Stimulated activated CD8-positive, alpha-beta memory T cell treated with anti-CD3 and anti-CD28 coated beads, Interleukin-12 subunit alpha, Interleukin-12 subunit beta, amount 100 ng/mL, for 4 hours (primary cell): Measurements from ENCODE around the gene ARSI.

Source experiments
- DNase-seq: peaks from one replicate; pipeline ENCODE4 v3.0.0-alpha.2; 2020; ENCODE audit warnings: low read depth

ARSI gene

DNA sequence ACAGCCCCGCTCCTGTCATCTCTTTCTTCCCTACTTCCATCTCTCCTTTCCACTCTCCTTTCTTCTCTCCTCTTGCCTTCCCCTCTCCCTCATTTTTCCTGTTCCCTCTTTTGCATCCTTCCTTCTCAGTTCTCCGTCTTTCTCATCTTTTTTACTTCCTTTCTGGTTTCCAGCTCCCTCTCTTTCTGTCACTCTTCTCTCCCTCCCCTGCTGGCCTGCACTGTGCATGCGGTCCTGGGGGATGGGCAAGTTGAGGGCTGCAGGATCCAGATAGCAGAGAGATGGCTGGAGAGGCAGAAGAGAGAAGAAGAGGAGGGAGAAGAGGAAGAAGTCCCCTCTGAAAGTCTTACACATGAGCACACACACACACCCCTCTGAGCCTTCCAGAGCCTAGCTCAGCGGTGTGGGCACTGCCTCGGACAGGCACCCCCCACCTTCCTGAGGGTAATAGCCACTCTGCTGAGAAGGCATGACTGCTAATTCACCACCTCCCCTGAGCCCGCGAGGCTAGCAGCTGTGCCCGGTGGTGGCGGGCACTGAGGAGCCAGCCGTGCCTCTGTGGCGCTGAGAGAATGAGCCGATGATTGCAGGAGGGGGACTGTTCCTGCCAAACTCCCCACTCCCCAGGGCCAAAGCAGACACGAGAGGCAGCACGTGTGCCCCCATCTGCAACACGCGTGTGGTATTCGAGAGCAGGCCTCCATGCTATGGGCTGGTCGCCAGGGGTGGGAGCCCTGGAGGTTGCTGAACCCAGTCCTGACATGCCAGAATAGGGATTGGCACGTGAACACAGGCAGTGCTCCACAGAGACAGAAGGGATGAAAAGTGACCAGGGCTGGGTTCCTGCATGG lies 9.4 kb downstream of the ARSI start:
- no peak for DNase-seq

DNA sequence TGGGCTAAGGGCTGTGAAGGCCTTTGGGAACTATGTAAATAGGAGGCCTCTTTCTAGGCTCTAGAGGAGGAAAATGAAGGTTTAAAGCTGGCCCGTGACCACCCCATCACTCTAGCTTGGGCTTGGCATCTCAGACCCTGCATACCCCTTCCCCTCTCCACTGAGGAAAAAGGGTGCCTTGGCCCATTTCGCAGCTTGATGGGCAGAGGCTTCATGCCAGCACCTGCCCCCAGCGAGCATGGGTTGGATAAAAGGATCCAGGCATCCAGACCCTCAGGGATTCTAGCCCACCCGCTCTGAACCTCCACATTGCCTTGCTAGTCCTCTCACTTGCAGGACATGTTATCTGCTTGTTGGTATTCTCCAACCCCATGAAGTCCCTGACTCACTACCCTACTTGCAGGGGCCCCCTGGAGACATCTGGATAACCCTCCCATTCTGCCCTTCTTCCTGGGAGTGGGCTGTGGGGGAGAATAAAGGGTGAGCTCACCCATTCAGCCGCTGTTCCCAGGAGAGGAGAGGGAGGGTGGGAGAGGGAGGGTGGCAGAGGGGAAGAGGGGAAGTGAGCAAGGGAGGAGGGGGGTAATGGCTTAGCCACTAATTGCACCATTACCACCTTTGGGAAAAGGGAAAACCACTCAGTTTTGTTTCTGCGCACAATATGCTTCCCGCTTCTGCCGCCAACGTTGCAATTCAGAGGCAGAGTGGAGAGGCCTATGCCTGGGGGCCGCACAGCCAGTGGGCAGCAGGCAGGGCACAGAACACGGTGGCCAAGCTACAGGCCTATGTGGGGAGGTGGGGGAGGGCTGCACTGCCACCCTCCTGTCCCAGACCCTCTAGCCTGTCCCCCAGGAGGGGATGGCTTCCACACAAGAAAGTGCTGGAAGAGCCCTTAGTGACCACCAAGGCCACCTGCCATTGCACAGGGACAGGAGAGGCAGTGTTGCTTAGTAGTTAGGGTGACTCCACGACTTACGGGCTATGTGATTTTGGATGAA lies 11.0 kb downstream of the ARSI start:
- no peak for DNase-seq

- DNase-seq = no peak
Observed at GRCh38 chr5:150289551-150290390, 12.9 kb downstream of the ARSI start, which contains the start of gene CAMK2A. CAMK2A (minus strand) TSS chr5:150289773; CDS start chr5:150289625, 148 bp downstream.

- DNase-seq = no peak
Observed at GRCh38 chr5:150288791-150289190, 13.9 kb downstream of the ARSI start.

DNA sequence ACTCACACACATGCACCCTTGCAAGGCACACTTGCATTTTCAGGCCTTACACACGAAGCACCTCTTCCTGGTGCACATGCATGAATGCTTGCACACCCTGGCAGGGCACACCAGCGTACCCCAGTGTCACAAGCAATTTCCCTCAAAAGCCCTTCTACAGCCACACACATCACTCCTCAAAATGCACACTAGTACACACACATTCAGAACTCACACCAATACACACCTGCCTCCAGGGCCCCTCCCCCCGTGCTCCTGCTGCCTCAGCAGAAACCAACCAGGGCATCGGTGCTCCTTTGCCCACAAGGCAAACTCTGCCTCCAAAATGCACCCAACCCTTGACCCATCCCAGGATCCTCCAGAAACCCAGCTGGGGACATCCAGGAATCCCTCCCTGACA lies 14.3 kb downstream of the ARSI start:
- DNase-seq = no peak

- no peak for DNase-seq
Observed at GRCh38 chr5:150286820-150287219, 15.9 kb downstream of the ARSI start.

DNA sequence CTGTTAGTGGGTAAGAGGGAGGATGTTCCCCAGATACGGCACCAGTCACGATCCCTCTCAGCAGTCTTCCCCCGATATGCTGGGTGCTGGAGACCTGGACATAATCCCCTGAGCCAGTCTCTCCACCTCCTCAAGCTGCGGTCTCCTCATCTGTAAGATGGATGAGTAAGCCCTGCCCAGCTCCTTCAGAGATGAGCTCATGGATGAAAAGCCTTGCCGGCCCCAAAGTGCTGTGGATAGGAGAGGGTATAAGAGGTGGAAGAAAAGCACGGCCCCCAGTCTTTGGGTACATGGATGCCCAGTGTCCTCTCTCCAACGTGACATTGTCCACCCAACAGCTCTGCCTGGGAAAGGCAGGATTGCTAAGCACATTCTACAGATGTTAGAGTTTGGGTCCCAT lies 17.6 kb downstream of the ARSI start:
- DNase-seq = no peak

GRCh38 chr5:150284311-150284710 lies 18.4 kb downstream of the ARSI start:
- DNase-seq = no peak

DNA sequence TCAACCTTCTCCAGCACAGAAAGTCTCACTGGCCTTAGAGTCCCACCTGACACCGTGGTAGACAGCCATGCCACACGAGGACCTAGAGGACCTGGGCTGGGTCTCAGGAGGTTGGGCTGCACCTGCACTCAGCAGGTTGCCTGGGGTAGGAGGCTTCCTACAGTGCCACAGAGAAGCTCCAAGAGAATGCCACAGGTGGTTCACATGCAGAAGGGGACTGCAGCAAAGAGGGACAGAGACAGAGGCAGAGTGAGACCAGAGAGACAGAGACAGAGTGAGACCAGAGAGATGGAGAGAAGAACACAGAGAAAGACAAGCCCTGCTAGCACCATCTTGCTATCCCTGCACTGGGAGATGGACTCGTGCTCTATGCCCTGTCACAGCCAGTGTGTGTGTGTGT lies 18.8 kb downstream of the ARSI start:
- DNase-seq = no peak

GRCh38 chr5:150281987-150282386 lies 20.7 kb downstream of the ARSI start:
- no peak for DNase-seq

- DNase-seq = no peak
Observed at GRCh38 chr5:150279330-150280020, 23.2 kb downstream of the ARSI start.

DNA sequence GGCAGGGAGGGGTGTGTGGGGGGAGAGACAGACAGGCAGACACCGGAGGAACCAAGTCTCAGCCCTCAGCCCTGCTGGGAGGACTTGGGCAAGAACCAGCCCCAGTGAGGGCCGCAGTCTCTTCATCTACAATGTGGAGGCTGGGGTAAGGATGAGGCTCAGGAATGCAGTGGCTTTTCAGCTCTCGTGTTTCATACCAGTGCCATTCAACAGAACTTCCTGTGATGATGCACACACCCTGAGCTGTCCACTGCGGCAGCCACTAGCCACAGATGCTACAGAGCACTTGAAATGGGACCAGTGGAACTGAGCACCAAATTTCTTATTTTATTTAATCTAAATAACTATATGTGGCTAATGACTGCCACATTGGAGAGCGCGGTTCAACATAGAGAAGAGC lies 23.8 kb downstream of the ARSI start:
- no peak for DNase-seq

GRCh38 chr5:150278046-150278730 lies 24.5 kb downstream of the ARSI start:
- no peak for DNase-seq

DNA sequence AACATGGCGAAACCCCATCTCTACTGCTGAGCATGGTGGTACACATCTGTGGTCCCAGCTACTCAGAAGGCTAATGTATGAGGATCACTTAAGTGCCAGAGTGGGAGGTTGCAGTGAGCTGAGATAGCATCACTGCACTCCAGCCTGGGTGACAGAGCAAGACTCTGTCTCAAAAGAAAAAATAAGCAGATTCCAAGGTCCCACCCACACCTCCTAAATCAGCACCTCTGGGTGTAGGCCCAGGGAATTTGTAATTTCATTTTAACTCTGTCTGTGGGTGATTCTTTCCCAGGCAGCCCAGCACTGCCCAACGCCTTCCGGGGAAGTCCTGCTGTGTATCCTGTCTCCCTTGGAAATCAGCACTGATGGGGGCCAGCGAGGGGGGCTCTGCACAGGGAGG lies 25.7 kb downstream of the ARSI start:
- no peak for DNase-seq

GRCh38 chr5:150274811-150275210 lies 27.9 kb downstream of the ARSI start:
- no peak for DNase-seq

- no peak for DNase-seq
Observed at GRCh38 chr5:150272531-150272930, 30.2 kb downstream of the ARSI start.

DNA sequence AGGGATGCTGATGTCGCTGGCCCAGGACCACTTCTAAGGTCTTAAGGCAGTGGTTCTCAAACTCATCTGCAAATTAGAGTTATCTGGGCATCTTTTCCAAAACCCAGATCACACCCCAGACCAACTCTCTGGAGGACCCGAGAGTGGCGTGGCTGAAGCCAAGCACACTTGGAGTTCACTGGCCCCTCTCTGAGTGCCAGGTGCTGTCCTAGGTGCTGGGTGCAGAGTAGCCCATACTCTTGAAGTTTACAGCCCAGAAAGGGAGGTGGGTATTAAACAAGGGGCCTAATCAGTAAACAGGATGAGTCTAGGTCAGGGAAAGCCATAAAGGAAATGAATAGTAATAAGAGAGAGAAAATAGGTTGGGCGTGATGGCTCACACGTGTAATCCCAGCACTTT lies 30.8 kb downstream of the ARSI start:
- no peak for DNase-seq

DNA sequence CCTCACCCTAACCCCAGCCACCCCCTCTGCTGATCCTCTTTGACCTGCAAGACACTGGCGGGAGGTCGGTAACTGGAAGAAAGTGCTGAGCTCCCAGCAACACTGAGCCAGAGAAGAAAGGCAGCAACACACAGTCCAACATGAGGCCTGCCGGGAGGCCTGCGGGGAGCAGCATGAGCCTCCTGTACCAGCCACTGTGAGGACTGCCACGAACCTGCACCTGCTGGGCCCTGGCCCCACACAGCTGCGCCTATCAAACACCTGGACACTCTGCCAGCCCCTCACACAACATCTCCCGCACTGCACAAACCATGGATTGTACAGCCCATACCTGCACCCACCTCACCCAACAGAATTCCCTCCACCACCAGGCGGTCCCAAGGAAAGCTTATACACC lies 31.4 kb downstream of the ARSI start:
- no peak for DNase-seq

DNA sequence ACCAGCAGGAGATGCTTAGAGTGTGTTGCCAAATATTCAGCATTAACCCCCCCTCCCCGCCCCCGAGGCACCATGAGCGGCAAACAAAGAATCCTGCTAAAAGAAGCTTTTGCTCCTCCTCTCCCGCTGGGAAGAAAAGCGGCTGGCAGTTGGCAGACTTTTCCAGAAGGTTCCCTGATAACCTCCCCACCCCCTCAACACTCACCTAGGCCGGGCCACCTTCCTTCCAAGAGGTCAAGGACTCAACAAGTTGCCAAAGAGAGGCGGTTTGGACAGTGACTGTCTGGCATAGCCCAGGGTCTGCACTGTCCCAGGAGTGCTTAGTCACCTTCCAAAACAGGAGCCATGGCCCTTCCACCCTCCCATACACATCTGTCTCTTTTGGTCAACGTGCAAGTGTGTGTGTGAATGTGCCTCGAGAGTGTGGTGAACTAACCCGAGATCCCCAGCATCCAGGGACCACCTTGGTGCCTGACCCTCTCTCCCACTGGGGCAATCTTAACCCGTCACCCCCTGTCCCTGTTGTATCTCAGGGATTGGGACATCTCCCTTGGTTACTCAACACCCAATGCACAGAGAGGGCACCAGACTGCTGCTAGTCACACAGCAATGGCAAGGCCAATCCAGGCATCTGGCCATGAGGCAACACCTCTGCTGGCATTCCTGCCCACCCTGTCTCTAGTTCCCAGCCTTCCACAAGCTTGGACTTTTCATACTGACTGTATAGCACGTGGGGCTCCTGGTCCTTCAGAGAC lies 32.0 kb downstream of the ARSI start:
- no peak for DNase-seq

- DNase-seq = no peak
Observed at GRCh38 chr5:150266871-150267291, 35.8 kb downstream of the ARSI start.
